ENCODE results near the gene PIP5KL1. TPM values are rescaled to one million over a fixed set of nuclear protein-coding genes. Genes with fewer than 3 reads are reported as not detected.

Gene PIP5KL1, protein sequence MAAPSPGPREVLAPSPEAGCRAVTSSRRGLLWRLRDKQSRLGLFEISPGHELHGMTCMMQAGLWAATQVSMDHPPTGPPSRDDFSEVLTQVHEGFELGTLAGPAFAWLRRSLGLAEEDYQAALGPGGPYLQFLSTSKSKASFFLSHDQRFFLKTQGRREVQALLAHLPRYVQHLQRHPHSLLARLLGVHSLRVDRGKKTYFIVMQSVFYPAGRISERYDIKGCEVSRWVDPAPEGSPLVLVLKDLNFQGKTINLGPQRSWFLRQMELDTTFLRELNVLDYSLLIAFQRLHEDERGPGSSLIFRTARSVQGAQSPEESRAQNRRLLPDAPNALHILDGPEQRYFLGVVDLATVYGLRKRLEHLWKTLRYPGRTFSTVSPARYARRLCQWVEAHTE
- 1 to 10 TPM in 1 of 4 donors, not detected in 3; 4.6 TPM for total RNA-seq

DNA sequence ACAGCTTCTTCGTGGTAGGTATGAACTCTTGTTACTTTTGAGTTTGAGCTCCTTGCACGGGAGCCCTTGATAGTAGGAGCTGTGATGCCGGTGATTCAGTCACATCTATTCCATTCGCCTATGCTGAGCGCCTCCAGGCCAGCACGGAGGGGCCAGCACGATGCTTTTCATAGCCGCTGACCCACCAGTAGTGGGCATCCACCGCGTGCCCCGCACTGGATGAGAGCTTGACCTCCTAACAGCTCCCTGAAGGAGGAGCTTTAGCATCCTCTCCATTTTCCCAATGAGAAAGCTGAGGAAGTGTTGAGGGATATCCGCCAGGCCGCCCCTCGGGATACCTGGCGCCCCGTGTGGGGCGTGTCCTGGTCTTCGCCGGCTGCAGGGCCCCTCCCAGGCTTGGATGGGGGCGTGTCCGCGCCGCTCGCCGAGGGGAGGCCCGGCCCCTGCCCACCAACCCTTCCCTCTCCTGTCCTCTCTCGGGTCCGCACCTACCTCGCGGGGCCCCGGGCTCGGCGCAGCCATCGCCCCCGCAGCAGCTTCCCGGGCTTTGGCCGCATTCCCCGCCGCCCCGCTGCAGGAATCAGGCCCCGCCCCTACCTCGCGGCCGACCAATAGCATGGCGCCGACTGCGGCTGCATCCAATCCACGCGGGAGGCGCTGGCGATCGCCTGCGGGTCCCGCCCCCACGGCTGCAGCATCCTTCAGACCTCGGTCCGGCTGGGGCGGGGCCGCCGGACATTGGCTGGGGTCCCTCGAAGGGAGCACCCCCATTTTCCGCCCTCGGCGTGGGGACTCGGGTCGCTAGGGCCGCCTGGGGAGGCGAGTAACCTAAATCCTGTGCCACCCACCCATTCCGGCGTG, at the start of gene PIP5KL1:
Gene PIP5KL1, minus strand, starts transcription at position 547 of the 861 bp plus-strand sequence. Its CDS starts 25 bp downstream, at position 522.
- no peaks in the 10 kb centered on the region for H3K9me3 ChIP-seq
- peak within 1 kb of the TSS in 3 of 4 donors; percentile 34 to 53 (median 42) for H3K4me3 ChIP-seq
- intact Hi-C loops (cut with DNase I; ENCODE audit: low total_unique reads) (no loop called here), in situ Hi-C loops (cut with MboI; ENCODE audit: low pct_ligation_motif_present in 1 of 4, low pct_unique_long_range_greater_than_20kb in 1 of 4, low sequenced_read_pairs in 3 of 4) (no loop called here)
- peaks cover 51% of the 10 kb centered on the region for H3K27me3 ChIP-seq
- TF ChIP-seq POLR2AphosphoS5 (IDR thresholded peaks at IDR 0.05), result peak in 2 of 3 donors; percentile 7 to 24
- TF ChIP-seq POLR2A (IDR thresholded peaks at IDR 0.05), result no peak
- no peaks in the 10 kb centered on the region for H3K36me3 ChIP-seq
- H3K4me1 ChIP-seq, result peaks cover 14 to 40% (median 33%) of the 10 kb centered on the region in 4 donors
- peak within 1 kb of the TSS in 1 of 4 donors; percentile 18 for H3K27ac ChIP-seq
- 2% methylated on average over 44 of the region's 70 CpGs; no CpG with 5 or more reads in 1 of the 2 donors for WGBS, 2 donors (ENCODE audit: low coverage in 1 of 2)
- DNase-seq, result peak; percentile 79

DNA sequence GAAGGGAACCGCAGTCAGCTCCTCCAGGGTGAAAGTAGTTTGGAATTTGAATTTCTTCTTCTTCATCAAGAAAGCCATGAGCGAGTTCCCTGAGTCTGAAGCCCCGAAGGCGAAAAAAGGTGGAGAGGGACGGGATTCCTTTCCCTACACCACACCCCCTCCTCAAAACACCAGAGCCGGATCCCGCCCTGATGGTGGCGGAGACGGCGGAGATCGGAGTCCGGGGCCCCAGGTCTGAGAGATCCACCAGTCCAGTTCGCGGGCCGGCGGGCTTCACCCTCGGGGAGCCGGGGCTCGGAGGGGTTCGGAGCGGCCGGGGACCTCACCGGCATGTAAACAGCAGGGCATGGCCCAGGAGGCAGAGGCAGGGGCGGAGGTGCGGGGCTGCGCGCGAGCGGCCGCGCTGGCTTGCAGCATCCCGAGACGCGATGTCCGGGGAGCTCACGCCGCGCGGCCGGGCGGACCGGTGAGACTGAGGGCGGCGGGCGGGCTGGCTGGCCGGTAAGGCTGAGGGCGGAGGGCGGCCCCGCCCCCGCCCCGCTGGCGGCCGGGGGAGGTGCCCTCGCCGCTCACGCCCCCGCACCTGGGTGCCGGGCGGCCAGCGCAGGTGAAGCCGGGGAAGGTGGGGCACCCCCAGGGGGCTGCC, 49.6 kb upstream of the PIP5KL1 start:
- no peak for TF ChIP-seq EP300 (IDR thresholded peaks at IDR 0.05; ENCODE audit: low read depth)
- TF ChIP-seq, protein P1, sequence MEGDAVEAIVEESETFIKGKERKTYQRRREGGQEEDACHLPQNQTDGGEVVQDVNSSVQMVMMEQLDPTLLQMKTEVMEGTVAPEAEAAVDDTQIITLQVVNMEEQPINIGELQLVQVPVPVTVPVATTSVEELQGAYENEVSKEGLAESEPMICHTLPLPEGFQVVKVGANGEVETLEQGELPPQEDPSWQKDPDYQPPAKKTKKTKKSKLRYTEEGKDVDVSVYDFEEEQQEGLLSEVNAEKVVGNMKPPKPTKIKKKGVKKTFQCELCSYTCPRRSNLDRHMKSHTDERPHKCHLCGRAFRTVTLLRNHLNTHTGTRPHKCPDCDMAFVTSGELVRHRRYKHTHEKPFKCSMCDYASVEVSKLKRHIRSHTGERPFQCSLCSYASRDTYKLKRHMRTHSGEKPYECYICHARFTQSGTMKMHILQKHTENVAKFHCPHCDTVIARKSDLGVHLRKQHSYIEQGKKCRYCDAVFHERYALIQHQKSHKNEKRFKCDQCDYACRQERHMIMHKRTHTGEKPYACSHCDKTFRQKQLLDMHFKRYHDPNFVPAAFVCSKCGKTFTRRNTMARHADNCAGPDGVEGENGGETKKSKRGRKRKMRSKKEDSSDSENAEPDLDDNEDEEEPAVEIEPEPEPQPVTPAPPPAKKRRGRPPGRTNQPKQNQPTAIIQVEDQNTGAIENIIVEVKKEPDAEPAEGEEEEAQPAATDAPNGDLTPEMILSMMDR (IDR thresholded peaks at IDR 0.05), result no peak
- TF ChIP-seq POLR2A (IDR thresholded peaks at IDR 0.05), result peak; percentile 88
- TF ChIP-seq POLR2AphosphoS5 (IDR thresholded peaks at IDR 0.05), result peak; percentile 67 to 95 (median 91)
- 1% methylated on average over 20 of the region's 61 CpGs; no CpG with 5 or more reads in 1 of the 2 donors for WGBS, 2 donors (ENCODE audit: low coverage in 1 of 2)
- Histone ChIP-seq H3K9me3 (no peaks in the 10 kb centered on the region), H3K36me3 (no peaks in the 10 kb centered on the region), H3K4me1 (peaks cover 27 to 48% (median 46%) of the 10 kb centered on the region in 4 donors), H3K4me3 (peak overlapping the region; percentile 74 to 91 (median 90)), H3K27me3 (no peaks in the 10 kb centered on the region), H3K27ac (peak overlapping the region; percentile 94 to 98 (median 98))
- DNase-seq, result peak; percentile 79
- intact Hi-C loops (cut with DNase I; ENCODE audit: low total_unique reads) (loop anchor here (5.0 to 10.0 kb wide), 2 partner anchors 38 to 65 kb away; no protein-coding TSS in a partner anchor), in situ Hi-C loops (cut with MboI; ENCODE audit: low pct_ligation_motif_present in 1 of 4, low pct_unique_long_range_greater_than_20kb in 1 of 4, low sequenced_read_pairs in 3 of 4) (no loop called here)

DNA sequence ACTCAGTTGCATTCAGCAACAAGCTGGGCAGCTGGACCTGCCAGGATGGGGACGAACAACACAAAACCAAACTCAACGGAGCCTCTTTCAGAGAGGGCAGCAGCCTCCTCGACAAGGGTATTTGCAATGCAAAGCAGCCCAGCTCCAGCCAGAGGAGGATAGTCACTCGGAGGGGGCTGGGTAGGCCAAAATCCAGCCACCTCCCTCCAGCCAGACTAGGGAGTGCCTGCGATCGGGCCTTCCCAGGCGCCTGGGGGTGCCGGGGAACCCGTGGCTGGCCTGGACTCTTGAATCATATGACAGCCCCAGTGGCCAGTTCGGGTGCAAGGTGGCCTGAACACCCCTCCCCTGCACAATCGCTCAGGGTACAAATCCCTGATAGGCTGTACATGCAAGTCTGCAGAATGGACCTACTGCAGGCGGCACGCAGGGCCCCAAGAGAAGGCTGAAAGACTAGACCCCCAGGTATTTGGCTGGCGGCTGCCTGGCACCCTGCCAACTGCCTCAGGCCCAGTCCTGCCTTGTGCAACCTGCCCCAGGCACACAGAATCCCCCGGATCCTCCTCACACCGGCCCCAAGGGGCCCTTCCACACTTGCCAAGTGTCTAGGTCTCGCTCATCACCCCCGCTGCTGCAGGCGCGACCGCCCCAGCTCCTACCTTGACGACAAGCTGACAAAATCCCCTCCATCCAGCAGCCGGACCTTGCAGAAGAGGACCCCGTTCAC, 48.9 kb upstream of the PIP5KL1 start:
- Histone ChIP-seq H3K9me3 (no peaks in the 10 kb centered on the region), H3K4me3 (peak overlapping the region; percentile 74 to 91 (median 90)), H3K4me1 (peaks cover 34 to 55% (median 53%) of the 10 kb centered on the region in 4 donors), H3K27ac (peak overlapping the region; percentile 94 to 98 (median 98)), H3K27me3 (no peaks in the 10 kb centered on the region), H3K36me3 (no peaks in the 10 kb centered on the region)
- TF ChIP-seq EP300 (IDR thresholded peaks at IDR 0.05; ENCODE audit: low read depth) (no peak), POLR2AphosphoS5 (IDR thresholded peaks at IDR 0.05) (peak in 2 of 3 donors; percentile 24 to 42), POLR2A (IDR thresholded peaks at IDR 0.05) (peak; percentile 51)
- TF ChIP-seq, protein P1 (IDR thresholded peaks at IDR 0.05), result peak in 1 of 5 experiments; percentile 15
- peak; percentile 75 for DNase-seq
- 2% methylated on average over 23 of the region's 24 CpGs; no CpG with 5 or more reads in 1 of the 2 donors for WGBS, 2 donors (ENCODE audit: low coverage in 1 of 2)
- intact Hi-C loops (cut with DNase I; ENCODE audit: low total_unique reads) (loop anchor here (5.0 to 10.0 kb wide), 2 partner anchors 37 to 65 kb away; no protein-coding TSS in a partner anchor), in situ Hi-C loops (cut with MboI; ENCODE audit: low pct_ligation_motif_present in 1 of 4, low pct_unique_long_range_greater_than_20kb in 1 of 4, low sequenced_read_pairs in 3 of 4) (no loop called here)

DNA sequence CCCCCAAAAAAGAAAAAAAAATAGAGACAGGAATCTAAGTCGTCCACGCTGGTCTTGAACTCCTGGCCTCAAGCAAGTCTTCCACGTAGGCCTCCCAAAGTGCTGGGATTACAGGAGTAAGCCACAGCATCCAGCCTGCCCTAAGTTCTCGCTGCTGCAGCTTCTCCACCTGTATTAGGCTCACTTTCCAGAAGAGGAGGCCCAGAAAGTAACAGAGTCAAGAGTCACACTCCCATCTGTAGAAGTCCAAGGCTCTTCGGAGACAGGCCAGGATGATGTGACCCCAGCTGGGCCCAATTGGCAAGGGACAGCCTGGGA, 48.4 kb upstream of the PIP5KL1 start:
- peak overlapping the region; percentile 74 to 91 (median 90) for H3K4me3 ChIP-seq
- in situ Hi-C loops (cut with MboI; ENCODE audit: low pct_ligation_motif_present in 1 of 4, low pct_unique_long_range_greater_than_20kb in 1 of 4, low sequenced_read_pairs in 3 of 4), result no loop called here
- 0 to 17% methylated on average over 1 to 5 of the region's 5 CpGs for WGBS, 2 donors (ENCODE audit: low coverage in 1 of 2)
- intact Hi-C loops (cut with DNase I; ENCODE audit: low total_unique reads), result no loop called here
- no peaks in the 10 kb centered on the region for H3K36me3 ChIP-seq
- no peaks in the 10 kb centered on the region for H3K9me3 ChIP-seq
- H3K27me3 ChIP-seq, result no peaks in the 10 kb centered on the region
- TF ChIP-seq, protein P1 (IDR thresholded peaks at IDR 0.05), result no peak
- TF ChIP-seq POLR2A (IDR thresholded peaks at IDR 0.05), result no peak
- H3K4me1 ChIP-seq, result peaks cover 39 to 60% (median 58%) of the 10 kb centered on the region in 4 donors
- H3K27ac ChIP-seq, result peak overlapping the region; percentile 94 to 98 (median 98)
- DNase-seq, result no peak
